ENCODE results near the gene BICRAL.
A peak's percentile ranks its signal among the peaks of the same experiment; 100 is the strongest.
"Not testable (repeated sequence)": the region's sequence is repeated elsewhere in the genome, so short reads cannot be mapped to it uniquely, and the experiment has no call there.

The BICRAL gene

DNA sequence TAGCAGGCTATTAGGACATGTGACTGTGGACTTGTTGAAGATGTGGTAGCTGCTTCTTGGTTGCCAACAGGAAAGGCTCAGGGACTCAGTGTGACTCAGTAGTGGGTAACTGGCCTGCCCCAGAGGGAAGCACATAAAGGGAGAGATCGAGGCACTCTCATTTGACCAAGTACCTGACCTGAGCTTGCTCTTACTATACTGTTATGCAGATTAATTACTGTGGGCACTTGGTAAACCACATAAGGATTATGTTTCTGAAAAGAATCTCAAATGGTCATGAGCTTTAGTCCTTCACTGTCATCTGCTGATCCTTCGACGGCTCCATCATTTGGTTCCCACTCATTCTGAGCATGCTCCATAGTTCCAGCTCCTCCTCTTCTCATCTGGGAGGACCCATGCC, 49.4 kb downstream of the BICRAL start:
- no peak for DNase-seq (ENCODE audit: low read depth in 2 of 2, low spot score in 1 of 2)

DNA sequence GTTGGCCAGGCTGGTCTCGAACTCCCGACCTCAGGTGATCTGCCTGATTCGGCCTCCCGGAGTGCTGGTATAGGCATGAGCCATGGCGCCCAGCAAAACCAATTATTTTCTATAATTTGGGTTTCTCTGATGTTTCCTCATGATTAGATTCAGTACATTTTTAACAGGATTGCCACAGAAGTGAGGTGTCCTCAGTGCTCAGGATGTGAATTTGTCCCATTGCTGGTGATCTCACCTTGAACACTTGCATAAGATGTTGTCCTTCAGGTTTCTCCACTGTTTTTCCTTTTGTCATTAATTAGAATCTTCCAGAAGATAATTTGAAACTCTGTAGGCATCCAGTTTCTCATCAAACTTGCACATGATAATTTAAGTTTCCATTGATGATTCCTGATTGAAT, 52.2 kb downstream of the BICRAL start:
- DNase-seq (ENCODE audit: low read depth in 2 of 2, low spot score in 1 of 2): no peak

- no peak for DNase-seq (ENCODE audit: low read depth in 2 of 2, low spot score in 1 of 2)
Measured at GRCh38 chr6:42841844-42842584, 60.2 kb downstream of the BICRAL start.

DNA sequence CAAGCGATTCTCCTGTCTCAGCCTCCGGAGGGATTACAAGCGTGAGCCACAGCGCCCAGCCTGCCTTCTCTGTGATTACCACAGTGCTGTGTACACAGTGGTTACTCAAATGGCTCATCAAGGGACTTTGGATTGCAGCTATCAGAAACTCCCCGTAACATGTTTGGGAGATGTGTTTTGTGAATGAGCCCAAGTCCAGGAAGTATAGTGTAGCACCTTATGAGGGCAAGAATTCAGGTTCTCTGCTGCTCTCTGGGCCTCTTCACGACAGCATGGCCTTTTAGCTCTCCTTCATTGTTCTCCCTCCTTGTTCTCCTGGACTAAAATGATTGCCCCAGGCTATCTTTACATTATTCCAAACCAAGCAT, 63.5 kb downstream of the BICRAL start:
- no peak for DNase-seq (ENCODE audit: low read depth in 2 of 2, low spot score in 1 of 2)

GRCh38 chr6:42846505-42846904, 64.7 kb downstream of the BICRAL start:
- DNase-seq (ENCODE audit: low read depth in 2 of 2, low spot score in 1 of 2): no peak

DNA sequence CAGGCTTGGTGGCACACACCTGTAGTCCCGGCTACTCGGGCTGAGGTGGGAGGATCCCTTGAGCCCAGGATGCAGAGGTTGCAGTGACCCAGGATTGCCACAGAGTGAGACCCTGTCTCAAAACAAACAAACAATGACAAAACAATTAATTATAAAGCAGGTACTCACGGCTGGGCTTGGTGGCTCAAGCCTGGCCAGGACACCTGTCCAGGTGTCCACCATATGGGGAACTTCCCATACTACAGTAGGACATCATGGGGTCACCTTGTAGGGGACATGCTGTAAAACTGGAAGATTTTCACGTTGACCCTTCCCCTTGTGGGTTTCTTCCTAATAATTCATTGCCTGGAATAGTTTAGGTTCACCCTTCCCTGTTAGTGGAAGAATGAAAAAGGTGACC, 66.8 kb downstream of the BICRAL start:
- DNase-seq (ENCODE audit: low read depth in 2 of 2, low spot score in 1 of 2): no peak

DNA sequence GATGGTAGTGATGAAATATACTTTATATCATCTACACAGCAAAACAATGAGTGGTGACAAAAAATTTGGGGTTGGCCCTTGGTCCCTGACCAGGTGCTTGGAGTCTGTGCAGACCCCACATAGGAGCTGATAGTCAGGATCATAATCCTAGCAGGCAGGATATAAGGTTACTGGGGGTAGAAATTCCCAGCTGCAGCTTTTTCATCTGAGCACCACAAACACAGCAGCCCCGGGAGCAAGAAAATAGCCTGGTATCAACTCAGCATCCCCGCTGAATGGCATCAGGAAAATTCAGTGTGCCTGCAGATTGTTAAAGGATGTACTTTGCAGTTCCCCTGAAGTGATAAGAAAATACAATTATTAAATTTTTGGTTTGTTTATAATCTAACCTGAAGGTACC, 69.7 kb downstream of the BICRAL start:
- no peak for DNase-seq (ENCODE audit: low read depth in 2 of 2, low spot score in 1 of 2)

DNA sequence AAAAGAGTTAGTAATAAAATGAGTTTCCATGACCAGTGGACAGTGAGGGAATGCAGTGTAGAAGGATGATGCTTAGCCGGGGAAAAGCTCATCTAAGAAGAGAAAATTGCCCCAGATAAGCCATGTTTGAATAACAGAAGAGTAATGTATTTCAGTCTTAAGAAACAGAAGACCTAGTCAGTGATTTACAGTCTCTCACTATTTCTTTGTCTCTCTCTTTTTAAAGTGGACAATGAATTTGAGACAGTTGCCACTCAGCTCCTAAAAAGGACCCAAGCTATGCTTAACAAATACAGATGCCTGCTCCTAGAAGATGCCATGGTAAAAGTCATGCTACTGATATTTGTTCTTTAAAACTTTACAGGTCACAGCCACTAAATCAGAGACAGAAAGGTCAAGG, 78.2 kb downstream of the BICRAL start:
- no peak for DNase-seq (ENCODE audit: low read depth in 2 of 2, low spot score in 1 of 2)

GRCh38 chr6:42860481-42860880, 78.6 kb downstream of the BICRAL start:
- DNase-seq (ENCODE audit: low read depth in 2 of 2, low spot score in 1 of 2): no peak

- DNase-seq (ENCODE audit: low read depth in 2 of 2, low spot score in 1 of 2): no peak
Measured at GRCh38 chr6:42864602-42865001, 82.8 kb downstream of the BICRAL start.

DNA sequence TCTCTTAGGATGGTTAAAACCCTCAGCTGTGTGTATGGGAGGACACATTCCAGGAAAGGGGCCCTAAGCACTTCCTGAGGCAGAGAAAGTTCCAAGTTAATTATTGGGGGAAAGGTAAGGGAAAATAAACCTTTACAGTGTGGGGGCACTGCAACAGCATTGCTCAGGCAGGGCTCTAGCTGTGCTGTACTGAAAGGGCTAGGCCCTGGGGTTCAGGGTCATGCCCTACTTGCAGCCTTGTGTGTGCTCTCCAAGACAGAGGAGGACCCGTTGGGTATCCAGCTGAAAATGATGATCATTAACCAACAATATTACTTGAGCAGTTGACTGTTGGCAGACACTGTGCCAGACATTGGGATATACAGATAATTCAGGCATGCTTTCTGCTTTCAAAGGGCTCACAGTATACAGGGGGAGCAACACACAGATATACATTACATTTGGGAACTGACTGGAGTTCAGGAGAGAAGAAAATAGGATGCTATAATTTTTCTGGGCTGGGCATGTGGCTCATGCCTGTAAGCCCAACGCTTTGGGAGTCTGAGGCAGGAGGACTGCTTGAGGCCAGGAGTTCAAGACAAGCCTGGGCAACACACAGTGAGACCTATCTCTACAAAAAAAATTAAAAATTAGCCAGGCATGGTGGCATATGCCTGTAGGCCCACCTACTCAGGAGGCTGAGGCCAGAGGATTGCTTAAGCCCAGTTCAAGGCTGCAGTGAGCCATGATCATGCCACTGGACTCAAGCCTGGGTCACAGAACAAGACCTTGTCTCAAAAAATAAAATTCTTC, 88.5 kb downstream of the BICRAL start:
- no peak for DNase-seq (ENCODE audit: low read depth in 2 of 2, low spot score in 1 of 2)

- DNase-seq (ENCODE audit: low read depth in 2 of 2, low spot score in 1 of 2): no peak
Measured at GRCh38 chr6:42871711-42872110, 89.9 kb downstream of the BICRAL start.

DNA sequence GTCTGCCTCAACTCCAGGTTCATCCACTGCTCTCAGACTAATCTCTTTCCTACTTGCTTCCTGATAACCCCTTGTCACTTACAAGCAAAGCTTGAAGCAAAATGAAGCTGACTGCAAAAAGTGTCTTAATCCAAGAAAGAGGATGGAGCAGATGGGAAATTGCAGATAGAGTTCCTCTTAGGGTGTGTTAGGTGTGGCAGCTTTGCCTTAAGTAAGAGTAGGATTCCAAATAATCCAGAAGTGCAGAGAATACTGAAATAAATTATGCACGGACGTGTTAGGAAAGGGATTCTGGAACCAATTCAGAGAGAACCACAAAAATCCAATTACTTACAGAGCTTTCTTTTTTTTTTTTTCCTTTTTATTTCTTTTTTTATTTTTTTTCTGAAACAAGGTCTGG, 91.5 kb downstream of the BICRAL start:
- no peak for DNase-seq (ENCODE audit: low read depth in 2 of 2, low spot score in 1 of 2)

DNA sequence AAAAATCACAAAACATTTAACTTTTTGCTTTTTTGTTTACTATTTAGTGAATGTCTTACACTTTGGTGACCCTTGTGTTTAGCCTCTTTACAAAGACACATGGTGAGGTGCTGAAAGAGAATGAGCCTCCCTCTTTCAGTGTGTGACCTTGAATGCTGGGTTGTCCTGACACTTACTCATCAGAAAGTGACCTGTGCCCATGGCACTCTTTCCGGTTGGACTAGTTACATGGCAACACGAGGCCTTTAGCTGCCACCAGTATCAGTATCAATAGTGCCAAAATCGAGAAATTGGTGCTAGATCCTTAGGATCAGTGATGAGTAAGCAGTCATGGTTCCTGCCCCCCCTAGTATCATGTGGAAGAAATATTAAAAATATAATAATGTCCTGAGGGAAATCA, 95.8 kb downstream of the BICRAL start:
- DNase-seq (ENCODE audit: low read depth in 2 of 2, low spot score in 1 of 2): no peak

GRCh38 chr6:42879372-42880239, 97.8 kb downstream of the BICRAL start, which contains the start of gene RPL7L1:
TSS of gene RPL7L1 (plus strand) at chr6:42879616. CDS start at chr6:42879911, 295 bp downstream.
- DNase-seq (ENCODE audit: low read depth in 2 of 2, low spot score in 1 of 2): peak; percentile 55 to 69

- not testable (repeated sequence) for DNase-seq (ENCODE audit: low read depth in 2 of 2, low spot score in 1 of 2)
Measured at GRCh38 chr6:42880240-42880817, 98.5 kb downstream of the BICRAL start.

- not testable (repeated sequence) for DNase-seq (ENCODE audit: low read depth in 2 of 2, low spot score in 1 of 2)
Measured at GRCh38 chr6:42880871-42881270, 99.0 kb downstream of the BICRAL start.

DNA sequence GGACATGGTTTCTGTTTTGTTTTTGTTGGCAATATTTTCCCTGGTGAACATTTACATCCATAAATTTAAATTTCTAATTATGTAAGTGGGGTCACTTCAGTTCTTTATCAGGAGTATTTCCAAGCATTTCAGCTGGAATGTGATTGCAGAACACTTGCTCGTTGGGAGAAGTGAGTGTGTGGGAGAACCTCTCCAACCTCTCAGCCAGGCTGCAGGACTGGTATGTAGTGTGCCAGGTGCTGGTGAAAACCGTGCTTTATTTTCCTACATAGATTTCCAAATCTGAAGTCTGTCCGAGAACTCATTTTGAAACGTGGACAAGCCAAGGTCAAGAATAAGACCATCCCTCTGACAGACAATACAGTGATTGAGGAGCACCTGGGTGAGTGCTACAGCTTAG, 103.8 kb downstream of the BICRAL start:
- no peak for DNase-seq (ENCODE audit: low read depth in 2 of 2, low spot score in 1 of 2)

DNA sequence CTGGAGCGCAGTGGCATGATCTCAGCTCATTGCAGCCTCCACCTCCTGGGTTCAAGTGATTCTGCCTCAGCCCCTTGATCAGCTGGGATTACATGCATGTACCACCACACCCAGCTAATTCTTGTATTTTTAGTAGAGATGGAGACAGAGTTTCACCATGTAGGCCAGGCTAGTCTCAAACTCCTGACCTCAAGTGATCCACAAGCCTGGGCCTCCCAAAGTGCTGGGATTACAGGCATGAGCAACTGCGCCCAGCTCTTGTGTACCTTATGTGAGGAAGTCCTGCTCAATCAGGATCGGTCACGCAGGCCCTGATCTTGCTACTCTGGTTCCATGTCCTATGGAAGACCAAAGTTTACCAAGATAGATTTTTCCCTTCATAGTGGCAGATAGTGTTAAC, 106.3 kb downstream of the BICRAL start:
- not testable (repeated sequence) for DNase-seq (ENCODE audit: low read depth in 2 of 2, low spot score in 1 of 2)

DNA sequence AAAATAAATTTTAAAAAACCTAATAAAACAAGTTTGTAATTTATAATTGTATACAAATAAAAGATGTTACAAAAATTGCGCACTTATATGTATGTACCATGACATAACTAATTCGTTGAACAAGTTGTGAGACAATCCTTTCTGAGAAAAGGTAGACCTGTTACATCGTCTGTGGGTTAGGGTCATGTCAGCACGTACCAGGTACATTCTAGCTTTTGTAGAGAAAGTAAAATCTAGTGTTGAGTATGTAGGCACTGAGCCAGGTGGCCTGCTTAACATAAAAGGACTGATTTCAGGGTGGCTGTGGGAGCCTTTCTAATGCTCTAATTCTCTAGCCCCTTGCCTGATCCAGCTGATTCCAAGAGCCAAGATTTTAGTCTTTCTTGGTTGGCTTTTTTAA, 108.0 kb downstream of the BICRAL start:
- DNase-seq (ENCODE audit: low read depth in 2 of 2, low spot score in 1 of 2): no peak
